GM19324 (cell line): Measurements from ENCODE around the gene DNAJB4.
"Not testable (repeated sequence)": the region's sequence is repeated elsewhere in the genome, so short reads cannot be mapped to it uniquely, and the experiment has no call there.

Source experiments
- ATAC-seq: cut with Tn5 transposase; IDR thresholded peaks from one replicate; pipeline ENCODE4 v1.9.1; 2021; ENCODE audit warnings: mild to moderate bottlenecking, moderate library complexity; ENCODE audit not compliant: unreplicated experiment, low FRiP score

DNAJB4 gene

DNA sequence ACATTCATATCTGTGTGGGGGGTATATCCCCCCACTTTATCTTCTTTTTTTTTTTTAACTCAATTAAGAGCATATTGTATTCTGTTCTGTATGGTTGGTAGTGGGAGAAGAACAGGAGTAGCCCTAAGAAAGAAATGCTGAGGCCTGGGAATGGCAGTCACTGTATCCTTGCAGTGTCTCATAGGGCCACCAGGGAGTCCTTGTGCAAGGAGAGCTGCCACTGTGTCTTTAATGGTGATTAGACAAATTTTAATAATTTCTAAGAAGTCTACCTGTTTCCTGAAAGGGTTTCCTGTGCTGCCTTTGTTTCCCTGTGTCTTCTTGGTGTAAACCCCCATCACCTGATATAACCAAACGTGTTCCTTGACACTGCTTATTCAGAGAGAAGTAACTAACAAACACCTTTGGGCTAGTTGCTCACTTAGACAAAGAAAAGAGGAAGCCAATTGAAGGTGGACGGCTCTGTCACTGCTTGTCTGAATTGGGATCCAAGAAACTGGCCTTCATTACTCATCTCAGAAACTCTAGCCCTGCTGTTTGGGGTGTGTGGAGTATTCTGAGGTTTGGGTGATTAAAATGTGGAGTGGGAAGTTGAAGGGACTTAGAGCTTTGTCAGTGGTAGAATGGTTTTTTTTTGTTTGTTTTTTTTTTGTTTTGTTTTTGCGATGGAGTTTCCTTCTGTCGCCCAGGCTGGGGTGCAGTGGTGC, 56.3 kb downstream of the DNAJB4 start:
- no peak for ATAC-seq

DNA sequence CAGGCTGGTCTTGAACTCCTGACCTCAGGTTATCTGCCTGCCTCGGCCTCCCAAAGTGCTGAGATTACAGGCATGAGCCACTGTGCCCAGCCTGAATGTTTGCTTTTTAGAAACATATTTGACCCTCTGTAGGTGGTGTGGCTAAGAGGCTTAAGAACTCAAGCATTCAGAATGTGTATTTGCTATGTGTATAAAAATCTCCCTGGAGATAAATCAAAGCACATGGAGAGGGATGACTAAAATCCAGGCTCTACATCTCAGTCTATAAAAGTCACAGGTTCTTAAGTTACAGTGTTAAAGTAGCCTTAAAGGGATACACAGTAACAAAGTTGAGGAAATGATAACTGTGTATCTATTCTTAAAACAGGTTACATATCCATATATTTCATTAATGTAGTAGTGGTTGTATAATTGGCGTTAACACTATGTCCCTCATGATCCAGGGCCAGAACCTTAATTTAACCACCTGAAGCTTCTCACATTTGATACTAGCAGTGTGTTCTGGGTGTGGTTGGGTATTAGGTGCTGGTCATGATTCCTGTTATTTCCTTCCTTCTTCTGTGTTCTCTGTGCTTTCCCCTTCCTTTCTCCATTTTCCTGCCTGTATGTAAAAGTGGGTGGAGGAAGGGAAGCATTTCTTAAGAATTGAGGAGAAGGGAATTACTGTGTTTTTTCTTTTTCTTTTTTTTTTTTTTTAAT, 57.2 kb downstream of the DNAJB4 start:
- ATAC-seq = no peak

DNA sequence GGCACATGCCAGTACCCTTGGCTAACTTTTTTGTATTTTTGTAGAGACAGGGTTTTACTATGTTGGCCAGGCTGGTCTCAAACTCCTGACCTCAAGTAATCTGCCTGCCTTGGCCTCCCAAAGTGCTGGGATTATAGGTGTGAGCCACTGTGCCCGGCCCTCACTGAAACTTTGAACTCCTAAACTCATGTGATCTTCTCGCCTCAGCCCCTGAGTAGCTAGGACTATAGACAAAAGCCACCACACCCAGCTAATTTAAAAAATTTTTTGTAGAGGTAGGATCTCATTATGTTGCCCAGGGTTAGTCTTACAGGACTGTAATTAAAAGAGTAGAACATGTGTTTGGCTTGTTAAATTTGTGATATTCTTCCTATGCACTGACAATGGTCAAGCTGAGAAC, 60.1 kb downstream of the DNAJB4 start:
- ATAC-seq = not testable (repeated sequence)
